Testis (tissue), 2 donors: Measurements from ENCODE around the gene PF4V1.

Experiments used
- CTCF ChIP-seq, 3 experiments: fragments of 450-650 bp in 2 of 3; fragments of 200-600 bp in 1 of 3; sonication (generic) in 1 of 3; IDR thresholded peaks; one replicate each; pipeline ENCODE4 v1.5.1; 2016 to 2019; ENCODE audit warnings: antibody characterized with exemption in 3 of 3, mild to moderate bottlenecking in 2 of 3, moderate library complexity in 1 of 3
- POLR2A ChIP-seq: fragments of 450-650 bp; IDR thresholded peaks from one replicate; pipeline ENCODE4 v1.6.1; 2017; ENCODE audit warnings: antibody characterized with exemption, mild to moderate bottlenecking, moderate library complexity

- TF ChIP-seq CTCF (IDR thresholded peaks at IDR 0.05) (no peak), POLR2A (no peak)
These were observed 21.3 kb downstream of the PF4V1 start for GRCh38 chr4:73874386-73874785.
